BLaER1 (cell line): ENCODE data around the gene FAM50A.
"Not testable (repeated sequence)": the region's sequence is repeated elsewhere in the genome, so short reads cannot be mapped to it uniquely, and the experiment has no call there.

ENCODE experiments used
- H3K27ac ChIP-seq: shearing (Covaris generic); formaldehyde crosslinking; 2 replicates; pipeline ENCODE4 v1.8.1; 2022
- H3K27me3 ChIP-seq: shearing (Covaris generic); formaldehyde crosslinking; 2 replicates; pipeline ENCODE4 v1.8.1; 2022
- H3K36me3 ChIP-seq: shearing (Covaris generic); formaldehyde crosslinking; 2 replicates; pipeline ENCODE4 v1.8.1; 2022
- H3K4me1 ChIP-seq: shearing (Covaris generic); formaldehyde crosslinking; 2 replicates; pipeline ENCODE4 v1.8.1; 2022
- H3K4me2 ChIP-seq: shearing (Covaris generic); formaldehyde crosslinking; 2 replicates; pipeline ENCODE4 v1.8.1; 2022
- H3K4me3 ChIP-seq: shearing (Covaris generic); formaldehyde crosslinking; 2 replicates; pipeline ENCODE4 v1.8.1; 2022
- H3K9ac ChIP-seq: shearing (Covaris generic); formaldehyde crosslinking; 2 replicates; pipeline ENCODE4 v1.8.1; 2022
- H3K9me3 ChIP-seq: shearing (Covaris generic); formaldehyde crosslinking; 2 replicates; pipeline ENCODE4 v1.8.1; 2022
- H4K20me1 ChIP-seq: shearing (Covaris generic); formaldehyde crosslinking; 2 replicates; pipeline ENCODE4 v1.8.1; 2022
- Cebpa-rat ChIP-seq: shearing (Covaris generic); IDR thresholded peaks from 2 replicates; pipeline ENCODE4 v1.8.1; 2022

The FAM50A gene

DNA sequence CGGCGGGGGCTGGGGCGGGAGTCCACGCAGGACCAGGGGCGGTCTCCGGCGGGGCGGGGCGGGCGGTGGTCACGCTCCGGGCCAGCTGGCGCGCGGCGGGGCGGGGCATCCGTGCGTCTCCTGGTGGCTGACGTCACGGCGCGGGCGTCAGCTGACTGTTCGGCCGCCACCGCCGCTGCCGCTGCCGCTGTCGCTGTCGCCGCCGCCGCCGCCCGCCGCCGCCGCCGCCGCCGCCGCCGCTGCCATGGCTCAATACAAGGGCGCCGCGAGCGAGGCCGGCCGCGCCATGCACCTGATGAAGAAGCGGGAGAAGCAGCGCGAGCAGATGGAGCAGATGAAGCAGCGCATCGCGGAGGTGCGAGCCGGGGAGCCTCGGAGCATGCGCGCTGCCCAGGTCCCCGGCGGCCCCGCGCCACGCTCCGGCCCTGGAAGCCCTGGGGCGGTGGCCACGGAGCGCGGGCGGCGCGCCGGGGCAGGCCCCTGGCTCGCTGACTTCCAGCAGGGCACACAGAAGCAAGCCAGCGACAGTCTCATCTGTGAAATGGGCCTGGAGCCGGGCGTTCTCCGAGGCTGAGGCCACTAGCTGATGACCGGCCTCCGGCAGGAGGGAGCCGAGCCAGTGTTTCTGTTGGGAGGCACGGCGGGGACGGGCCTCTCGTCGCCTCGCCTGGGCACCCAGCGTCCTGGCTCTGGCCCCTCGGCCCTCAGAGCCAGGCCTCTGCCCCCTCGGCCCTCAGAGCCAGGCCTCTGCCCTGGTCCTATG, at the start of gene FAM50A:
FAM50A (plus strand) TSS at position 150 of the 763 bp plus-strand sequence; CDS start at position 245, 95 bp downstream.
- Histone ChIP-seq H3K9ac (peak within 1 kb of the TSS; percentile 76), H3K9me3 (peaks cover 13% of the 10 kb centered on the region; the same call in 1 of the 2 replicates), H3K4me1 (peaks cover 10% of the 10 kb centered on the region), H3K36me3 (peaks cover 55% of the 10 kb centered on the region), H3K4me2 (peak within 1 kb of the TSS; percentile 85), H3K27me3 (peaks cover 41% of the 10 kb centered on the region), H3K4me3 (peak within 1 kb of the TSS; percentile 71), H3K27ac (peak within 1 kb of the TSS; percentile 70), H4K20me1 (peaks cover 56% of the 10 kb centered on the region)
- TF ChIP-seq Cebpa-rat, result no peak

DNA sequence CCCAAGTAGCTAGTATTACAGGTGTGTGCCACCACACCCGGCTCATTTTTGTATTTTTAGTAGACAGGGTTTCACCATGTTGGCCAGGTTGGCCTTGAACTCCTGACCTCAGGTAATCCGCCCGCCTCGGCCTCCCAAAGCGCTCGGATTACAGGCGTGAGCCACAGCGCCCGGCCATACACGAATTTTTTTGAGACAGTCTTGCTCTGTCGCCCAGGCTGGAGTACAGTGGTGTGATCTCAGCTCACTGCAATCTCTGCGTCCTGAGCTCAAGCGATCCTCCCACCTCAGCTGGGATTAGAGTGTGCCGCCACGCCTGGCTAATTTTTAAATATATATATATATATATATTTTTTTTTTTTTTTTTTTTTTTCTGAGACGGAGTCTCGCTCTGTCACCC, 47.6 kb upstream of the FAM50A start:
- peaks cover 26% of the 10 kb centered on the region for H3K36me3 ChIP-seq
- not testable (repeated sequence) for H3K27me3 ChIP-seq, H3K4me1 ChIP-seq
- H3K27ac ChIP-seq, result peak overlapping the region; percentile 99; the same call in 1 of the 2 replicates
- peaks cover 26% of the 10 kb centered on the region for H4K20me1 ChIP-seq
- peaks cover 29% of the 10 kb centered on the region for H3K9me3 ChIP-seq
- H3K4me3 ChIP-seq, result peak overlapping the region; percentile 84
- H3K4me2 ChIP-seq, result peak overlapping the region; percentile 85
- peak overlapping the region; percentile 100; the same call in 1 of the 2 replicates for H3K9ac ChIP-seq

DNA sequence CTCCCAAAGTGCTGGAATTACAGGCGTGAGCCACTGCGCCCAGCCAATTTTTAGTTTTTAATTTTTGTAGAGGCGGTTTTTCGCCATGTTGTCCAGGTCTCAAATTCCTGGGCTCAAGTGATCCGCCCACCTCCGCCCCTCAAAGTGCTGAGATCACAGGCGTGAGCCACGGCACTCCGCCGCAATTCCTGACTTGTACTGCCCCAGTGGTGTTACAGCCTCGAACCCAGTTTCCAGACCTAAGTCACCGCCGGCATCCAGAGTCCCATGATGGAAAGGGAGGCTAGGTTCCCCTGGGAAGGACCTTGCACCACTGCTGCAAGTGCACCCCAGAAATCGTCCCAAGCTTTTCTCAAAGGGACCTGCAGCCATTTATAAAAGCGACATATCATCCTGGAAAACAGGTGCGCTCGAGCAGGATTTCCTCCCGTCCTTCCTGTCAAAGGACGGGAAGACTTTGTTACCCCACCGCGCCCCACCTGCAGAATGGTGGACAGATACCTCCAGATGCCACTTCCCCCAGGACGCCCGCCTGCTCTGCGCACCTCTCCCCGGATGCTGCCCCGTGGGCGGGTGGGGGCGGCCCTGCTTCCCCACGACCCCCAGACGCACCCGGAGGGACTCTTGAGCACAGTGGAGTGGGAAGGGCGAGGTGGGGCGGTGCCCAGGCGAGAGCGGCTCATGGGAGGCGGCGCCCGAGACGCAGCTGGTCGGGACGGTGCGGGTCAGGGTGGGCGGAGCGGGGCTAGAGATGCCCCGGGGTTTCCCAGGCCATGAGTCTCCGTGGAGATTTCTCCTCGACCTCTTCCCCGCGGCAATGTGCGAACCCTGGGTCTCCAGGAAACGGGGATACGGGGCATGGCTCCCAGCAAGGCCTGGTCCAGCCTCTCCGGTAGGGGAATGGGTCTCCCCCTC, 46.7 kb upstream of the FAM50A start:
- H3K9me3 ChIP-seq, result peaks cover 29% of the 10 kb centered on the region
- peak overlapping the region; percentile 100 for H3K9ac ChIP-seq
- H3K4me2 ChIP-seq, result peak overlapping the region; percentile 85
- TF ChIP-seq Cebpa-rat, result no peak
- H3K4me1 ChIP-seq, result peaks cover 6% of the 10 kb centered on the region
- peaks cover 34% of the 10 kb centered on the region for H4K20me1 ChIP-seq
- peaks cover 26% of the 10 kb centered on the region for H3K36me3 ChIP-seq
- peak overlapping the region; percentile 99 for H3K27ac ChIP-seq
- H3K27me3 ChIP-seq, result no peaks in the 10 kb centered on the region
- H3K4me3 ChIP-seq, result peak overlapping the region; percentile 84

DNA sequence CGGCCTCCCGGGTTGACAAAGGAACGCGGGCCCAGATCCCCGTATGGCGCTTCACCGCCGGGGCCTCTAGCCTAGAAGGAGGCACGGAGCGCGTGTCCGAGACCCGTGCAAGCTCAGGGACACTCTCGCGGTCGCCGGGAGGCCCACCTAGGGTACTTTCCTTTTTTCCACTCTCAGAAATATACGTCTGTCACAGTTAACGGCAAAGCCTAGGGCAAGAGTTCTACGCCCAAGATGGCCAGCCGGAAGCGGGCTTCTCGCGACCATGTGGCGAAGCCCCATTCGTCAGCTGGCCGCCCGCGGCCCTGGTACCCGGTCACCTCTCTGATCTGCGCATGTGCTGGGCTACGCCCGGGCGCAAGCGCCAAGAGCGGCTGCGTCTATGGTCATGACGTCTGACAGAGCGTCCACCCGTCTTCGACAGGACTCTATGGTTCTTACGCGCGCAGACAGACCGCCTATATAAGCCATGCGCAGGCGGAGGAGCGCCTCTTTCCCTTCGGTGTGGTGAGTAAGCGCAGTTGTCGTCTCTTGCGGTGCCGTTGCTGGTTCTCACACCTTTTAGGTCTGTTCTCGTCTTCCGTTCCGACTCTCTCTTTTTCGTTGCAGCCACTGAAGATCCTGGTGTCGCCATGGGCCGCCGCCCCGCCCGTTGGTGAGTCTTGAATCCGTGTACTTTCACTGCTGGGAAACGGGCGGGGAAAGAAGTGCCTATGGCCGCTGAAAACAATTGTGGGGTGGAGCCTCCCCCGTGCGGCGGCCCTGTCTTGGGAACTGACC, 45.9 kb upstream of the FAM50A start, which contains the start of gene RPL10:
RPL10 (plus strand) TSS at position 490 of the 780 bp plus-strand sequence; CDS start at position 633, 143 bp downstream.
- H3K36me3 ChIP-seq, result peaks cover 26% of the 10 kb centered on the region
- peak within 1 kb of the TSS; percentile 85 for H3K4me2 ChIP-seq
- H4K20me1 ChIP-seq, result peaks cover 41% of the 10 kb centered on the region
- H3K27ac ChIP-seq, result peak within 1 kb of the TSS; percentile 99
- peak within 1 kb of the TSS; percentile 84 for H3K4me3 ChIP-seq
- H3K4me1 ChIP-seq, result peaks cover 6% of the 10 kb centered on the region
- H3K9me3 ChIP-seq, result peaks cover 29% of the 10 kb centered on the region
- H3K27me3 ChIP-seq, result no peaks in the 10 kb centered on the region
- no peak for TF ChIP-seq Cebpa-rat
- peak within 1 kb of the TSS; percentile 100 for H3K9ac ChIP-seq

- Histone ChIP-seq H3K27me3 (no peaks in the 10 kb centered on the region), H3K36me3 (peaks cover 26% of the 10 kb centered on the region), H3K4me2 (peak overlapping the region; percentile 67), H4K20me1 (peaks cover 45% of the 10 kb centered on the region), H3K4me1 (peaks cover 6% of the 10 kb centered on the region), H3K9me3 (peaks cover 29% of the 10 kb centered on the region), H3K27ac (peak overlapping the region; percentile 99), H3K4me3 (peak overlapping the region; percentile 84), H3K9ac (peak overlapping the region; percentile 100)
- no peak for TF ChIP-seq Cebpa-rat
Observed at GRCh38 chrX:154398668-154399526, 45.0 kb upstream of the FAM50A start.

DNA sequence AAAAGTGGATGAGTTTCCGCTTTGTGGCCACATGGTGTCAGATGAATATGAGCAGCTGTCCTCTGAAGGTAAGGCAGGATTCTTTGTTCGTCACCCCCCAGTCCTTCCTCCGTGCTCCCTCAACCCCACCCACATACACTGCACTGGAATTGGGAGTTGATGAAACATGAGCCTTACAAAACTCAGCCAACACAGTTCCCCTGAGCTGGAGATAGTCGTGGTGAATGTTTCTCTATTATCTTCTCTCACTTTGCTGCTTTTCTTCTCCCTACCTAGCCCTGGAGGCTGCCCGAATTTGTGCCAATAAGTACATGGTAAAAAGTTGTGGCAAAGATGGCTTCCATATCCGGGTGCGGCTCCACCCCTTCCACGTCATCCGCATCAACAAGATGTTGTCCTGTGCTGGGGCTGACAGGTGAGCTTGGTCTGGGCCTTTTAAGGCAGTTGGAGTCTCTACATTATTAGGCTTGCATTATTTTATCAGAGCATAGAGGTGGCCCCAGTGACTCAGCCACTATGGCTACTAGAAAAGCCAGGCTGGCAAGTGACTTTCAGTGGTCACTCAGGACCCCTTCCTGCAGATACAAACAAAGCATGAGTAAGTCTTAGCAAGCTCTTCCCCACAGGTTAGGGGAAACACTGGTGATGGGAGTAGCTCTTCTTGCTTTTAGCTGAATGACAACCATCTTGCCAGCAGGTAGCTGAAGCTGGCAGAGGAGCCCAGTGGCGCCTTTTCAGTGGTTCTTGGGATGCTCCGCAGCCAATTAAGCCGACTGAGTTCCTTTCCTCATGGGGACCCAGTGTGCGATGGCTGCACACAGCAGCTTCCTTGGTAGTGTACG, 44.2 kb upstream of the FAM50A start:
- H3K27me3 ChIP-seq, result no peaks in the 10 kb centered on the region
- H3K4me2 ChIP-seq, result peak overlapping the region; percentile 67
- peaks cover 45% of the 10 kb centered on the region for H4K20me1 ChIP-seq
- peaks cover 26% of the 10 kb centered on the region for H3K36me3 ChIP-seq
- no peak for TF ChIP-seq Cebpa-rat
- H3K9ac ChIP-seq, result peak overlapping the region; percentile 100
- H3K4me1 ChIP-seq, result peaks cover 8% of the 10 kb centered on the region
- peak overlapping the region; percentile 99 for H3K27ac ChIP-seq
- peaks cover 29% of the 10 kb centered on the region for H3K9me3 ChIP-seq
- H3K4me3 ChIP-seq, result peak overlapping the region; percentile 84

DNA sequence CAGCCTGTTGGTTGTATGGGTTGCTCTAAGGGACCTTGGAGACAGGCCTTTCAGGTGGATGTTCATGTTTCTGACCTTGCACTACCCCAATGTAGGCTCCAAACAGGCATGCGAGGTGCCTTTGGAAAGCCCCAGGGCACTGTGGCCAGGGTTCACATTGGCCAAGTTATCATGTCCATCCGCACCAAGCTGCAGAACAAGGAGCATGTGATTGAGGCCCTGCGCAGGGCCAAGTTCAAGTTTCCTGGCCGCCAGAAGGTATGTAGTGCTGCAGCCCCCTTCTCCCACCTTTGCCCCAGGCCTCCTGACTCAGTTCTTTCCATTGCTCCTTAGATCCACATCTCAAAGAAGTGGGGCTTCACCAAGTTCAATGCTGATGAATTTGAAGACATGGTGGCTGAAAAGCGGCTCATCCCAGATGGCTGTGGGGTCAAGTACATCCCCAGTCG, 43.5 kb upstream of the FAM50A start:
- H3K27ac ChIP-seq, H3K27me3 ChIP-seq: not testable (repeated sequence)
- Histone ChIP-seq H3K9ac (peak overlapping the region; percentile 100; the same call in 1 of the 2 replicates), H3K36me3 (peaks cover 26% of the 10 kb centered on the region), H3K4me1 (peaks cover 14% of the 10 kb centered on the region), H3K4me2 (peak overlapping the region; percentile 67), H4K20me1 (peaks cover 45% of the 10 kb centered on the region), H3K4me3 (peak overlapping the region; percentile 84), H3K9me3 (peaks cover 29% of the 10 kb centered on the region)
